ENCODE data around the gene BBS9. TPM values are rescaled to one million over a fixed set of nuclear protein-coding genes. Genes with fewer than 3 reads are reported as not detected.

The BBS9 gene
- polyA plus RNA-seq, 1 donor, result 8.8 TPM

DNA sequence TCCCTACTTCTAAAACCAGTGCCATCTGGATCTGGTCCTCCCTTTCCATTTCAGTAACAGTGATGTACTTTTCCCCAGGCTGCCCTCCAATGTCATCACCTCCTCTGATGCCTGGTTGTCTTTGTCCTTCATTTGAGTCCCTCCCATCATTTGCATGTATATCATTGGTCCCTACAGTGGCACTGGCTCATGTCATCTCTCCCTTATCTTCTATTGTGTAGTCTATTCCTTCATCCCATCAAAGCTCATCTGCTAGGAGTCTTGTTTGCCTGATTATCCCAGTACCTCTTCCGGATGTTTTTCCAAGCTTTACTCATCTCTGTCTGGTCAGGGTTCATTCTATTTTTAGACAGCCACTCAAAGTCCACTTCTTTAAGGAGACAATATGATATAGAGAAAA, 483.1 kb downstream of the BBS9 start:
- H3K36me3 ChIP-seq (ENCODE audit: control insufficient read depth, insufficient read depth, low read length), result no peaks in the 10 kb centered on the region
- DNase-seq, result peak; percentile 41 to 79
- WGBS (ENCODE audit: insufficient coverage, low lambda C conversion rate), result no CpG with 5 or more reads among the region's 1 CpG
- H3K27ac ChIP-seq (ENCODE audit: low read length), result no peak overlapping the region
- H3K9me3 ChIP-seq (ENCODE audit: control insufficient read depth, low read depth, low read length), result no peaks in the 10 kb centered on the region
- H3K4me3 ChIP-seq (ENCODE audit: low read length), result no peak overlapping the region
- H3K4me1 ChIP-seq (ENCODE audit: control insufficient read depth, insufficient read depth, low read length), result peaks cover 5% of the 10 kb centered on the region
- no peaks in the 10 kb centered on the region for H3K27me3 ChIP-seq (ENCODE audit: control insufficient read depth, insufficient read depth, low read length)

DNA sequence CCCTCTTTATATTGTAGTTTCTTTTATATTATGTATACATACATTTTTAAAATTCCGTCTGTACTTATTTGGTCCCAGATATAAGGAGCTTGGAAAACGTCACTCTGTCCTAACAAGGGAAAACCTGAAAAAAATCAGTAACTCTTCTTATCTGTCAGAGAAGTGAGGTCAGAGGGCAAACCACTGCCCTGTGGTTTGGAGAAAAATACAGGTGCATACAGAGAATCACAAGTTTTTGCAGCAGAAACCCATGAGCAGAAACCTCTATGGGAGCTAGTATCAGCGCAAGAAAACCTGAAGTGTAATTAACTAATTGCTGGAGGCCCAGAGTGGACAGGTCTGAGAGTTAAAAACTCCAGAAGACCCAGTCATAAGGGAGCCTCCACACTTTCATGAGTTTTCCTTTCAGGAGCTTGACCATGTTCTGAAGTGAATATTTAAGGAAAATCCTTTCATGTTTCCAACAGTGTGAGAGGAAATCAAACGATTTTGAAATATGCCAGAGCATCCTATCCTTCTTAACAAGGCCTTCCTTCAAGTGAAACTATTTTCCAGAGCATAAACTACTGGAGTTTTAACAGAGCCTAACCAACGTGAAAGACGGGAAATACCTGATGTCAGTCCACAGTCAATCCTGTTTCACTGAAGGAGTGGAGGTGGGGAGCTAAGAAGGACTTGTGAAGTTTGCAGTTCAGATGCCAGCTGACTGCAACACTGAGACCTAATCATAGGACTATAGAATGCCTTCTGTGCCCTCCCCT, 485.2 kb downstream of the BBS9 start:
- Histone ChIP-seq H3K27ac (ENCODE audit: low read length) (no peak overlapping the region), H3K4me3 (ENCODE audit: low read length) (no peak overlapping the region), H3K36me3 (ENCODE audit: control insufficient read depth, insufficient read depth, low read length) (no peaks in the 10 kb centered on the region), H3K27me3 (ENCODE audit: control insufficient read depth, insufficient read depth, low read length) (no peaks in the 10 kb centered on the region), H3K4me1 (ENCODE audit: control insufficient read depth, insufficient read depth, low read length) (peaks cover 5% of the 10 kb centered on the region), H3K9me3 (ENCODE audit: control insufficient read depth, low read depth, low read length) (no peaks in the 10 kb centered on the region)
- DNase-seq, result no peak
- WGBS (ENCODE audit: insufficient coverage, low lambda C conversion rate), result 55% methylated on average over 2 of the region's 6 CpGs

DNA sequence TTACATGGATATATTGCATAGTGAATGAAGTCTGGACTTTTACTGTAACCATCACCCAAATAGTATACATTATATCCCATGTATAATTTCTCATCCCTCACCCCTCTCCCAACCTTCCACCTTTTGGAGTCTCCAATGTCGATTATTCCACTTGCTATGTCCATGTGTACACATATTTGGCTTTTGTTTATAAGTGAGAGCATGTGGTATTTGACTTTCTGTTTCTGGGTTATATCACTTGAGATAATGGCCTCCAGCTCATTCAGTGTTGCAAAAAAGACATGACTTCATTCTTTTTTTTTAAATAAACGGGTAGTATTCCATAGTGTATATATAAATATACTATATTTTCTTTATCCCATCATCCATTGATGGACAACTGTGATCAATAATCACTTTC, 487.4 kb downstream of the BBS9 start:
- Histone ChIP-seq H3K27me3 (ENCODE audit: control insufficient read depth, insufficient read depth, low read length) (no peaks in the 10 kb centered on the region), H3K36me3 (ENCODE audit: control insufficient read depth, insufficient read depth, low read length) (no peaks in the 10 kb centered on the region), H3K4me1 (ENCODE audit: control insufficient read depth, insufficient read depth, low read length) (peaks cover 5% of the 10 kb centered on the region), H3K27ac (ENCODE audit: low read length) (no peak overlapping the region), H3K9me3 (ENCODE audit: control insufficient read depth, low read depth, low read length) (no peaks in the 10 kb centered on the region), H3K4me3 (ENCODE audit: low read length) (no peak overlapping the region)
- WGBS (ENCODE audit: insufficient coverage, low lambda C conversion rate), result 100% methylated on average over 1 of the region's 2 CpGs
- no peak for DNase-seq

DNA sequence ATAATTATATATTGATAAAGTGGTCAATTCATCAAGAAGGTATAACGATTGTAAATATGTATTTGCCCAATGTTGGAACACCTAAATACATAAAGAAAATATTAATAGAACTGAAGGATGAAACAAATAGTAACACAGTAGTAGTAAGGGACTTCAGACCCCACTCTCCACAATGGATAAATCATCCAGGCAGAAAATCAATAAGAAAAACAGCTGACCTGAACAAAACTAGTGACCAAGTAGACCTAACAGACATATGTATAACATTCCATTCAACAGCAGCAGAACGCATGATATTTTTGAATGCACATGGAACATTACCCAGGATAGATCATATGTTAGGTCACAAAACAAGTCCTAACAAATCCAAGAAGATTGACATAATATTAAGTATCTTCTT, 489.9 kb downstream of the BBS9 start:
- no peak overlapping the region for H3K4me3 ChIP-seq (ENCODE audit: low read length)
- no peaks in the 10 kb centered on the region for H3K4me1 ChIP-seq (ENCODE audit: control insufficient read depth, insufficient read depth, low read length)
- H3K36me3 ChIP-seq (ENCODE audit: control insufficient read depth, insufficient read depth, low read length), result no peaks in the 10 kb centered on the region
- H3K27ac ChIP-seq (ENCODE audit: low read length), result no peak overlapping the region
- no peak for DNase-seq
- WGBS (ENCODE audit: insufficient coverage, low lambda C conversion rate), result 80% methylated on average over 1 of the region's 2 CpGs
- H3K27me3 ChIP-seq (ENCODE audit: control insufficient read depth, insufficient read depth, low read length), result no peaks in the 10 kb centered on the region
- H3K9me3 ChIP-seq (ENCODE audit: control insufficient read depth, low read depth, low read length), result no peaks in the 10 kb centered on the region

DNA sequence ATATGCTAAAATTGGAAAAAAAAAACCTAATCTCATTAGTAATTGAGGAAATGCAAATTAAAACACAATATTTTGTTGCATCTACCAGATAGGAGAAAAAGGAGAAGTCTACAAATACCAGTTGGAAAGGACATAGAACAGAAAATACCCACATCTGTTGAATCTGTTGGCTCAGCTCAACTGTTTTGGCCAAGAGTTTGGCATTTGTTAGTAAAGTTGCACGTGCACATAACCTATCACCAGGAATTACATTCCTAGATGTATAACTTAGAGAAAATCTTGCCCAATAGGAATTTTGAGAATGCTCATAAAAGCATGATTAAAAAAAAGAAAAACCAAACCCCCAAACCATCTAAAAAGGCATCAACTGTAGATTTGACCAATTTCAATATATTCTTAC, 493.9 kb downstream of the BBS9 start:
- no peak for DNase-seq
- H3K27me3 ChIP-seq (ENCODE audit: control insufficient read depth, insufficient read depth, low read length), result no peaks in the 10 kb centered on the region
- no peak overlapping the region for H3K4me3 ChIP-seq (ENCODE audit: low read length)
- H3K27ac ChIP-seq (ENCODE audit: low read length), result no peak overlapping the region
- peaks cover 8% of the 10 kb centered on the region for H3K9me3 ChIP-seq (ENCODE audit: control insufficient read depth, low read depth, low read length)
- WGBS (ENCODE audit: insufficient coverage, low lambda C conversion rate), result 80% methylated on average over 1 of the region's 1 CpG
- H3K4me1 ChIP-seq (ENCODE audit: control insufficient read depth, insufficient read depth, low read length), result no peaks in the 10 kb centered on the region
- no peaks in the 10 kb centered on the region for H3K36me3 ChIP-seq (ENCODE audit: control insufficient read depth, insufficient read depth, low read length)

DNA sequence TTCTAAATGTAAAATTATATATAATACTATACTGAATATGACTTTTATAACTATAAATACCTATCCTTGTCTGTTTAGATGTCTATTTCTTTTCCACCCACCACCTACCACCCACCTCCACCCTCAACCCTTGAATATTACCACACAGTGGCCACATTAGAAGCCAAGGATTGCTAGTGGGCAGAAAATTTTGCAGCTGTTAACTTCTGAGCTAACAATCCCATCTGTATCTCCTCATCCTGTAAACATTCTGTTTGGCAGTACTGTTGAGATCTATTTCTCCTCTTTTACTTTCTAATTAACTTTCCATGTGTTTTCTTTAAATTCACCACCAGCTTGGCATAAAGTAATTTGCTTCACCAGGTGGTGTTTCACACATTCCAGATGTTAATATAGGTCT, 494.9 kb downstream of the BBS9 start:
- Histone ChIP-seq H3K4me3 (ENCODE audit: low read length) (no peak overlapping the region), H3K9me3 (ENCODE audit: control insufficient read depth, low read depth, low read length) (peaks cover 8% of the 10 kb centered on the region), H3K4me1 (ENCODE audit: control insufficient read depth, insufficient read depth, low read length) (no peaks in the 10 kb centered on the region), H3K27ac (ENCODE audit: low read length) (no peak overlapping the region), H3K27me3 (ENCODE audit: control insufficient read depth, insufficient read depth, low read length) (no peaks in the 10 kb centered on the region), H3K36me3 (ENCODE audit: control insufficient read depth, insufficient read depth, low read length) (no peaks in the 10 kb centered on the region)
- DNase-seq, result no peak

DNA sequence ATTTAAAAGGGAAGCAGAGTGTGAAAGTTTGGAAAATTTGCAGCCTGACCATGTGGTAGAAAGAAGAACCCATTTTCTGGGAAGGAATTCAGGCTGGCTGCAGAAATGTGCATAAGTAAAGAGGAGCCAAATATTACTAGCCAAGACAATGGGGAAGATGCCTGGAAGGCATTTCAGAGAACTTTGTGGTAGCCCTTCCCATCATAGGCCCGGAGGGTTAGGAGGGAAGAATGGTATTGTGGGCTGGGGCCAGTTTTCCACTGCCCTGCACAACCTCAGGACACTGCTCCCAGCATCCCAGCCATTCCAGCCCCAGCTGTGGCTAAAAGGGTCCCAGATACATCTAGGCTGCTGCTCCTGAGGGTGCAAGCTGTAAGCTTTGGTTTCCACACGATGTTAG, 497.5 kb downstream of the BBS9 start:
- Histone ChIP-seq H3K36me3 (ENCODE audit: control insufficient read depth, insufficient read depth, low read length) (no peaks in the 10 kb centered on the region), H3K27me3 (ENCODE audit: control insufficient read depth, insufficient read depth, low read length) (no peaks in the 10 kb centered on the region), H3K27ac (ENCODE audit: low read length) (no peak overlapping the region), H3K4me3 (ENCODE audit: low read length) (no peak overlapping the region), H3K9me3 (ENCODE audit: control insufficient read depth, low read depth, low read length) (peaks cover 8% of the 10 kb centered on the region), H3K4me1 (ENCODE audit: control insufficient read depth, insufficient read depth, low read length) (no peaks in the 10 kb centered on the region)
- DNase-seq, result no peak
- WGBS (ENCODE audit: insufficient coverage, low lambda C conversion rate), result no CpG with 5 or more reads among the region's 2 CpGs

DNA sequence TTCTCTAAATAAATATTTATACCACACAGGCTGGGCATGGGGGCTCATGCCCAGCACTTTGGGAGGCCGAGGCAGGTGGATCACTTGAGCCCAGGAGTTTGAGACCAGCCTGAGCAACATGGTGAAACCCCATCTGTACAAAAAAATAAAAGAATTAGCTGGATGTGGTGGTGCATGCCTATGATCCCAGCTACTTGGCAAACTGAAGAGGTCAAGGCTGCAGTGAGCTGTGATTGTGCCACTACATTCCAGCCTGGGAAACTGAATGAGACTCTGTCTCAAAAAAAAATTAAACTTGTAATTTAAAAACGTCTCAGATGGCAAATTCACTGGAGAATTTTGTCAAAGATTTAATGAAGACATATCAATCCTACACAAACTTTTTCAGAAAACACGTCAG, 498.4 kb downstream of the BBS9 start:
- H3K36me3 ChIP-seq (ENCODE audit: control insufficient read depth, insufficient read depth, low read length), result no peaks in the 10 kb centered on the region
- H3K9me3 ChIP-seq (ENCODE audit: control insufficient read depth, low read depth, low read length), result peaks cover 12% of the 10 kb centered on the region
- H3K27ac ChIP-seq (ENCODE audit: low read length), result no peak overlapping the region
- H3K4me3 ChIP-seq (ENCODE audit: low read length), result no peak overlapping the region
- WGBS (ENCODE audit: insufficient coverage, low lambda C conversion rate), result 100% methylated on average over 1 of the region's 3 CpGs
- no peaks in the 10 kb centered on the region for H3K4me1 ChIP-seq (ENCODE audit: control insufficient read depth, insufficient read depth, low read length)
- DNase-seq, result no peak
- H3K27me3 ChIP-seq (ENCODE audit: control insufficient read depth, insufficient read depth, low read length), result no peaks in the 10 kb centered on the region

DNA sequence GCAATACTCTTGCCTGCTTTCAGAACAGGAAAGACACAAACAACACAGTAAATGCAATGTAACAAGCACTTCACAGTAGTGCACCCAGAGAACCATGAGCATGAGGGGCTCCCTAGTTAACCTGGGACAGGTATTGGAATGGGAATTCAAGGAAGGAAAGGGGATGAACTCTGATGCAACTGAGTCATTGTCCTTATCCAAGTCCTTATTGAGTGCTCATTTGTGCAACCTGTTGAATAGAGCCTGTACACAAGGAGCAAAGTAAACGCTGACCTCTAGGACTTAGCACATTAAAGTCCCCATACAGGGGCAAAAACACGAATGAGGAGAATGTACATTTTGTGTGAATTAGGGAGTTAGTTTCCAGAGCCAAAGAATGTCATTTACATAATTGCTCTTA, 499.5 kb downstream of the BBS9 start:
- Histone ChIP-seq H3K9me3 (ENCODE audit: control insufficient read depth, low read depth, low read length) (peaks cover 12% of the 10 kb centered on the region), H3K4me1 (ENCODE audit: control insufficient read depth, insufficient read depth, low read length) (no peaks in the 10 kb centered on the region), H3K27me3 (ENCODE audit: control insufficient read depth, insufficient read depth, low read length) (no peaks in the 10 kb centered on the region), H3K27ac (ENCODE audit: low read length) (no peak overlapping the region), H3K36me3 (ENCODE audit: control insufficient read depth, insufficient read depth, low read length) (no peaks in the 10 kb centered on the region), H3K4me3 (ENCODE audit: low read length) (no peak overlapping the region)
- no CpG with 5 or more reads among the region's 2 CpGs for WGBS (ENCODE audit: insufficient coverage, low lambda C conversion rate)
- DNase-seq, result no peak

DNA sequence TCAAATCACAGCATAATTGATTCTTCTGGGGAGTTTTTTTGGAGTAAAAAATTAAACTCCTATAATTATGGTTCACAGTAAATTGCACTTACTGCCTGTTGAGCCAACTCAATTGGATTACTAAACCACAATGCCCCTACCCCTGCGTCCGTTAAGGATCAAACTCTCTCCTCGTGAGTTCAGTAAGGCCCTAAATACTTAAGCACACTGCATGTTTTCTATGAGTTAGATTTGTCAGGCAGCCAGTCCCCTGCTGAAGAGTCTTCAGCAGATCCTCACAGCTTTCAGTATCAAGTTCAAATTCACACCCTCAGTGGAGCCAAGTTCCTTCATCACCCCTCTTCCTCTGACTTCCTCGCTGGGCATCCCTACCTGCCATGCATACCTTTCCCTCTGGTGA, 501.0 kb downstream of the BBS9 start:
- no peaks in the 10 kb centered on the region for H3K27me3 ChIP-seq (ENCODE audit: control insufficient read depth, insufficient read depth, low read length)
- H3K4me1 ChIP-seq (ENCODE audit: control insufficient read depth, insufficient read depth, low read length), result no peaks in the 10 kb centered on the region
- H3K9me3 ChIP-seq (ENCODE audit: control insufficient read depth, low read depth, low read length), result peaks cover 12% of the 10 kb centered on the region
- WGBS (ENCODE audit: insufficient coverage, low lambda C conversion rate), result 100% methylated on average over 1 of the region's 4 CpGs
- no peaks in the 10 kb centered on the region for H3K36me3 ChIP-seq (ENCODE audit: control insufficient read depth, insufficient read depth, low read length)
- H3K27ac ChIP-seq (ENCODE audit: low read length), result no peak overlapping the region
- DNase-seq, result no peak
- no peak overlapping the region for H3K4me3 ChIP-seq (ENCODE audit: low read length)

DNA sequence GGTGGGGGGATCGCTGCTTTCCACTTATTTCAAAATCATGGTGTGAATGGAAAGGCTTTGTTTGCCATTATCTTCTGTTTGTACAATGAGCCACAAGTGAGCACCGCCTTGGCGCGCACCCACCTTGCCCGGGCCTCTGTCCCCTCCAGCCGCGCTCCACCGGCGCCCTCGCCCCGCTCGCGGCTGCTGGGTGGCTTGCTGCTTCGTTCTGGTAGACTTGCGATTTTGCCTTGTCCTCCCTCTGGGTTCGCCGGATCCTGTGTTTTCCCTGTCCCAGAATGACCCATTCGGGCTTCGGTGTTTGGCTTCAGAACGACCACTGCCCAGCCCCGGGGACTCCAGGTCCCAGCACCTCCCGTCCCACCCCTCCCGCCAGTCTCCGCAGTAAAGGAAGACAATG, 503.0 kb downstream of the BBS9 start:
- no CpG with 5 or more reads among the region's 24 CpGs for WGBS (ENCODE audit: insufficient coverage, low lambda C conversion rate)
- no peak for DNase-seq
- no peaks in the 10 kb centered on the region for H3K36me3 ChIP-seq (ENCODE audit: control insufficient read depth, insufficient read depth, low read length)
- no peaks in the 10 kb centered on the region for H3K27me3 ChIP-seq (ENCODE audit: control insufficient read depth, insufficient read depth, low read length)
- H3K9me3 ChIP-seq (ENCODE audit: control insufficient read depth, low read depth, low read length), result peaks cover 4% of the 10 kb centered on the region
- H3K27ac ChIP-seq (ENCODE audit: low read length), result no peak overlapping the region
- no peaks in the 10 kb centered on the region for H3K4me1 ChIP-seq (ENCODE audit: control insufficient read depth, insufficient read depth, low read length)
- H3K4me3 ChIP-seq (ENCODE audit: low read length), result no peak overlapping the region

Measured in large intestine (tissue), 3 donors.